K562 (cell line): ENCODE measurements around the gene B3GAT1. TPM values are rescaled to one million over a fixed set of nuclear protein-coding genes. Genes with fewer than 3 reads are reported as not detected.

ENCODE experiments used
- ATAC-seq: fragments of 200-7000 bp; cut with Tn5 transposase; 3 replicates; pipeline ENCODE4 v1.9.1; 2020; ENCODE audit warnings: moderate library complexity
- BruUV-seq: library from RNA; stranded (reverse); fragments of 400-500 nt; replicated peaks from 2 replicates; lab custom pipeline; 2021; lab: Mats Ljungman, UMichigan
- CTCF ChIA-PET: fragments of 300-600 bp; formaldehyde crosslinking; extraction: SDS; loops from one replicate; lab custom pipeline; 2021; ENCODE audit warnings: low intra/inter-chr PET ratio; lab: Yijun Ruan, JAX
- POLR2A ChIA-PET: fragments of 300-600, 350-650 bp; sonication (Branson Sonifier 250); formaldehyde crosslinking; extraction: SDS; loops from one replicate; lab custom pipeline; 2021; ENCODE audit warnings: antibody characterized with exemption, inconsistent platforms; lab: Yijun Ruan, JAX
- DNase-seq, 4 experiments: peaks; one replicate each; pipeline versions ENCODE4 v3.0.0 to v3.0.0-alpha.2; 2011 to 2018; ENCODE audit warnings: low spot score in 3 of 4, mixed read lengths in 3 of 4; ENCODE audit errors: extremely low read depth in 1 of 4
- FAIRE-seq: peaks from 2 replicates; lab custom pipeline; 2011; peaks lifted over from hg19 to GRCh38; lab: Jason Lieb, UNC
- H2AFZ ChIP-seq: 2 replicates; pipeline ENCODE4 v1.6.0; 2011; ENCODE audit warnings: low read depth, low read length, control low read depth, inconsistent platforms
- H3K27ac ChIP-seq: fragments of 200-600 bp; 3 replicates; pipeline ENCODE4 v1.8.0; 2011; ENCODE audit warnings: low read depth, mild to moderate bottlenecking, control low read depth, inconsistent platforms, low read length, moderate library complexity, mixed read lengths; ENCODE audit errors: extremely low read depth
- H3K27me3 ChIP-seq, 2 experiments: fragments of 300-600 bp in 1 of 2; 2 replicates in 1 of 2; 3 replicates in 1 of 2; pipeline versions ENCODE4 v1.6.0 to v1.8.0; 2011; ENCODE audit warnings: inconsistent platforms in 2 of 2, low read length in 2 of 2, mild to moderate bottlenecking in 1 of 2, mixed read lengths in 1 of 2, moderate library complexity in 1 of 2; ENCODE audit not compliant: control insufficient read depth in 2 of 2, insufficient read depth in 2 of 2
- H3K36me3 ChIP-seq: fragments of 300-600 bp; 3 replicates; pipeline ENCODE4 v1.8.0; 2011; ENCODE audit warnings: mild to moderate bottlenecking, low read length, inconsistent platforms; ENCODE audit not compliant: control insufficient read depth, insufficient read depth
- H3K4me1 ChIP-seq, 2 experiments: fragments of 200-600 bp in 1 of 2; replicated peaks in 1 of 2; 2 replicates in 1 of 2; 3 replicates in 1 of 2; pipeline versions ENCODE4 v1.5.1 to v1.8.0; 2011; ENCODE audit warnings: inconsistent platforms in 2 of 2, low read length in 2 of 2, mild to moderate bottlenecking in 1 of 2, mixed read lengths in 1 of 2, moderate library complexity in 1 of 2; ENCODE audit not compliant: control insufficient read depth in 2 of 2, insufficient read depth in 2 of 2
- H3K4me2 ChIP-seq: 2 replicates; pipeline ENCODE4 v1.6.1; 2011; ENCODE audit warnings: low read length, control low read depth, inconsistent platforms, mixed read lengths; ENCODE audit not compliant: insufficient read depth
- H3K4me3 ChIP-seq: fragments of 200-600 bp; sonication (generic), shearing (Covaris generic); 2 replicates; pipeline ENCODE4 v1.5.1; 2016; ENCODE audit warnings: control low read depth, inconsistent platforms
- H3K79me2 ChIP-seq: fragments of 200-600 bp; 3 replicates; pipeline ENCODE4 v1.8.0; 2011; ENCODE audit warnings: low read length, inconsistent platforms; ENCODE audit not compliant: control insufficient read depth, insufficient read depth
- H3K9ac ChIP-seq, 2 experiments: 2 replicates each; pipeline versions ENCODE4 v1.6.0 to v1.6.1; 2011; ENCODE audit warnings: low read depth in 2 of 2, low read length in 2 of 2, control low read depth in 1 of 2, inconsistent platforms in 1 of 2, mild to moderate bottlenecking in 1 of 2, mixed read lengths in 1 of 2; ENCODE audit not compliant: insufficient read depth in 1 of 2
- H3K9me1 ChIP-seq: one replicate; pipeline ENCODE4 v1.6.0; 2011; ENCODE audit warnings: inconsistent platforms, mild to moderate bottlenecking, low read length, moderate library complexity; ENCODE audit not compliant: control insufficient read depth, insufficient read depth
- H3K9me3 ChIP-seq: replicated peaks from 2 replicates; pipeline ENCODE4 v1.5.1; 2011; ENCODE audit warnings: low read depth, low read length, inconsistent platforms; ENCODE audit not compliant: control insufficient read depth, insufficient read depth
- H4K20me1 ChIP-seq: replicated peaks from 2 replicates; pipeline ENCODE4 v1.6.1; 2011; ENCODE audit warnings: low read length, inconsistent platforms, mixed read lengths; ENCODE audit not compliant: control insufficient read depth, insufficient read depth
- ATF4 ChIP-seq: fragments of 450-650 bp; formaldehyde crosslinking; IDR thresholded peaks from 2 replicates; pipeline ENCODE4 v1.4.0; 2022; ENCODE audit warnings: mild to moderate bottlenecking, moderate library complexity
- BCOR ChIP-seq: fragments of 450-650 bp; IDR thresholded peaks from 2 replicates; pipeline ENCODE4 v1.6.1; 2016
- CBX2 ChIP-seq: fragments of 200-600 bp; sonication (generic); IDR thresholded peaks from one replicate; pipeline ENCODE4 v1.6.1; 2012; ENCODE audit warnings: mild to moderate bottlenecking, low read length, inconsistent platforms; ENCODE audit not compliant: insufficient read depth, poor library complexity, severe bottlenecking
- CEBPZ ChIP-seq: fragments of 150-350 bp; IDR thresholded peaks from 2 replicates; pipeline ENCODE4 v1.6.1; 2014; ENCODE audit warnings: low read depth, mild to moderate bottlenecking, low read length, borderline replicate concordance
- HLTF ChIP-seq: fragments of 450-650 bp; IDR thresholded peaks from 2 replicates; pipeline ENCODE4 v1.6.1; 2016
- HMG20A ChIP-seq: fragments of 450-650 bp; formaldehyde crosslinking; conservative IDR thresholded peaks from 2 replicates; pipeline ENCODE4 v1.4.0; 2020; ENCODE audit warnings: mild to moderate bottlenecking, mixed read lengths
- KLF10 ChIP-seq: fragments of 250-450 bp; sonication (Bioruptor Pico); IDR thresholded peaks from 2 replicates; pipeline ENCODE4 v1.6.1; 2021; ENCODE audit warnings: matching md5 sums
- RBM39 ChIP-seq: fragments of 200-400 bp; formaldehyde crosslinking; optimal IDR thresholded peaks from 2 replicates; pipeline ENCODE3; 2018; ENCODE audit warnings: low read depth, low read length
- RFX5 ChIP-seq: IDR thresholded peaks from 2 replicates; pipeline ENCODE4 v1.6.1; 2011; ENCODE audit warnings: low read depth, mild to moderate bottlenecking, improper control_type of control experiment, low read length
- STAT5A ChIP-seq: IDR thresholded peaks from 2 replicates; pipeline ENCODE4 v1.6.1; 2012; ENCODE audit warnings: low read length, inconsistent platforms, borderline replicate concordance
- ZBTB2 ChIP-seq: fragments of 450-650 bp; IDR thresholded peaks from 2 replicates; pipeline ENCODE4 v1.6.1; 2016; ENCODE audit warnings: antibody characterized with exemption
- ZNF324 ChIP-seq: fragments of 250-450 bp; sonication (Bioruptor Pico); IDR thresholded peaks from 2 replicates; pipeline ENCODE4 v1.4.0; 2020; ENCODE audit warnings: mild to moderate bottlenecking
- ZNF699 ChIP-seq: fragments of 250-450 bp; sonication (Bioruptor Pico); IDR thresholded peaks from 2 replicates; pipeline ENCODE4 v1.8.0; 2021; ENCODE audit warnings: mild to moderate bottlenecking, moderate library complexity; ENCODE audit not compliant: insufficient replicate concordance
- WGBS: fragments of 100-300 bp; shearing (Covaris generic); methylation state at CpG from one replicate; pipeline ENCODE4 v1.1.6; 2016; ENCODE audit warnings: low coverage, mixed read lengths; ENCODE audit not compliant: insufficient coverage; ENCODE audit errors: missing lambda C conversion rate; 5-methylcytosine and 5-hydroxymethylcytosine counted together
- in situ Hi-C: fragments of 300-500 bp; cut with MboI; formaldehyde crosslinking; loops from 4 replicates; pipeline ENCODE4 v1.15.0; 2018; ENCODE audit warnings: inconsistent platforms, mixed read lengths
- intact Hi-C: fragments of 100-400 bp; cut with micrococcal nuclease; formaldehyde crosslinking; loops from 2 replicates; pipeline ENCODE4 v1.14.2; 2022
- polyA plus RNA-seq, 8 experiments: library from polyadenylated mRNA; depleted of rRNA in 4 of 8; stranded (reverse) in 5 of 8; unstranded in 3 of 8; fragments of >200 nt; fragmentation: Nextera tagmentation in 2 of 8; fragmentation: Illumina TruSeq in 1 of 8; extraction: Ambion mirVana in 2 of 8; extraction: Trizol in 1 of 8; gene quantifications; 2 replicates each; pipeline versions ENCODE4 v1.2.1 to v1.2.3, GENCODE V29; 2011 to 2014; ENCODE audit warnings: inconsistent platforms in 1 of 8, missing spikeins in 1 of 8
- total RNA-seq, 7 experiments: library from RNA; depleted of rRNA in 6 of 7; stranded (reverse); fragments of >200 nt in 6 of 7; fragmentation: Illumina TruSeq in 2 of 7; extraction: Trizol in 2 of 7; gene quantifications; 2 replicates each; pipeline versions ENCODE4 v1.2.1 to v1.2.3, GENCODE V29; 2011 to 2021; ENCODE audit warnings: low replicate concordance in 1 of 7
- TF ChIP-seq, protein P1 (sequence below): IDR thresholded peaks from 2 replicates; pipeline ENCODE4 v1.6.1; 2012; ENCODE audit warnings: low read depth, low read length, improper control_type of control experiment, borderline replicate concordance

The B3GAT1 gene
- total and polyA plus RNA-seq, 9 of the 15 experiments (the other 6 are each of a cell fraction or from before 2014, with no cell fraction given): 0.01 to 0.53 (median 0.14) TPM; not detected in 1

DNA sequence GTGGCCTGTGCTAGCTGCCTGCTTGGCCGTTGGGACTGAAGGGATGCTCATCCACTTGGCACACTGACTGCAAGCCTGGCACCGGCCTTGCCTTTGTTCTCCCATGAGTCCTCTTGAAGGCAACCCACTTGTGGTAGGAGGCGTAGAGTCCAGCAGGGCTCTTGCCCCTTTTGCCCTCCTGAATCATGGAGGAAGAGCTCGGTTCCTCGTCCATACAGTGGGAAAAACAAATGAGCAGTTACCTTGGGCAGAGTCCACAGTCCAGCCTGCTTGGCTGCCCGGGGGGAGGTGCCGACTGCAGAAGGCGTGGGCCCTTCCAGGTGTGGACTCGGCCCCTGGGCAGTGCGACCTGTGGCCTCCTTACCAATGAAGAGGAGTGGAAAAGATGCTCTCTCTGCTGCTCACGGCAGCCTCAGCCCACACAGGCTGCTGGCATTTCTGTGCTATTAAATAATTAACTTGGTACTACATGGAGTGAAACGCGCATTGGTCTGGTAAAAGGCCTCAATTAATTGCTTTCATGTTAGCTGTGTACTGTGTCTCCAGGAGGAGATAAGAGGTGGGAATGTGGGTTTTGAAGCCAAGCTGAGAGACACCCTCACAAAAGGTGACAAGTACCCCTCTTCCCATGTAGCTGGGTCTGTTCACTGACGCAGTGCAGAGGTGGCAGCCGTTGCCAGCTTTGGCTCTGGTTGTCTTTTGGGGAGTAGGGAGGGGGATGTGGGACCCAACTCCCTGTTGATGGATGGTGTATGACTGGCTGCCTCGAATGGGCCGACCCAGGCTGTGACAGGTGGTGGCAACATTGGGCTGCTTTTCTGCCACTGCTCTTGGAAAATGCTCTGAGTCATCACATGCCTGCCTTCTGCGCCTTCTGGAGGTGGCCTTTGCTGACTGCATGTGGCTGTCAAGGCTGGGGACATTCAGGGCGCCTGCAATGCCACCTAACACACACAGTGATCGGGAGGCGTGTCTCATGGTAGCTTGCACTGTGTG, 26.8 kb upstream of the B3GAT1 start:
- ChIA-PET CTCF (no interaction called here), POLR2A (no interaction called here)
- WGBS: 1% methylated on average over 21 of the region's 21 CpGs
- no TSS peak for BruUV-seq
- Histone ChIP-seq H3K27ac (no peak overlapping the region), H2AFZ (no peak overlapping the region), H3K9ac (no peak overlapping the region; a peak in 1 of 4 replicates), H3K79me2 (no peaks in the 10 kb centered on the region; the same call in 2 of the 3 replicates), H4K20me1 (no peaks in the 10 kb centered on the region), H3K4me1 (no peaks in the 10 kb centered on the region), H3K36me3 (no peaks in the 10 kb centered on the region), H3K9me3 (no peaks in the 10 kb centered on the region), H3K27me3 (peaks cover 2 to 58% of the 10 kb centered on the region in 2 experiments; a peak in 3 of 5 replicates), H3K9me1 (no peaks in the 10 kb centered on the region), H3K4me3 (no peak overlapping the region), H3K4me2 (no peak overlapping the region)
- ATAC-seq: no peak
- no peak for DNase-seq
- in situ Hi-C loops: no loop called here
- intact Hi-C loops: no loop called here
- FAIRE-seq: no peak
- TF ChIP-seq ZNF699 (CRISPR knock-in tag) (no peak), HLTF (no peak), KLF10 (no peak), ATF4 (CRISPR knock-in tag) (no peak), CBX2 (no peak), ZNF324 (CRISPR knock-in tag) (no peak), STAT5A (no peak), CEBPZ (no peak), RFX5 (no peak), RBM39 (no peak), BCOR (no peak), ZBTB2 (no peak), HMG20A (no peak)
- TF ChIP-seq, protein P1, sequence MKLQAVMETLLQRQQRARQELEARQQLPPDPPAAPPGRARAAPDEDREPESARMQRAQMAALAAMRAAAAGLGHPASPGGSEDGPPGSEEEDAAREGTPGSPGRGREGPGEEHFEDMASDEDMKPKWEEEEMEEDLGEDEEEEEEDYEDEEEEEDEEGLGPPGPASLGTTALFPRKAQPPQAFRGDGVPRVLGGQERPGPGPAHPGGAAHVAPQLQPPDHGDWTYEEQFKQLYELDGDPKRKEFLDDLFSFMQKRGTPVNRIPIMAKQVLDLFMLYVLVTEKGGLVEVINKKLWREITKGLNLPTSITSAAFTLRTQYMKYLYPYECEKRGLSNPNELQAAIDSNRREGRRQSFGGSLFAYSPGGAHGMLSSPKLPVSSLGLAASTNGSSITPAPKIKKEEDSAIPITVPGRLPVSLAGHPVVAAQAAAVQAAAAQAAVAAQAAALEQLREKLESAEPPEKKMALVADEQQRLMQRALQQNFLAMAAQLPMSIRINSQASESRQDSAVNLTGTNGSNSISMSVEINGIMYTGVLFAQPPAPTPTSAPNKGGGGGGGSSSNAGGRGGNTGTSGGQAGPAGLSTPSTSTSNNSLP: no peak
